CD4-positive, alpha-beta T cell (primary cell): ENCODE results near the gene ATP10A. TPM values are rescaled to one million over a fixed set of nuclear protein-coding genes. Genes with fewer than 3 reads are reported as not detected.

Source experiments
- ATAC-seq: fragments of 200-7000 bp; cut with Tn5 transposase; one replicate; pipeline ENCODE4 v1.10.0; 2022; ENCODE audit warnings: mild to moderate bottlenecking; ENCODE audit not compliant: poor library complexity
- CTCF ChIA-PET: fragments of 350-600 bp; sonication (Branson Sonifier 250); formaldehyde crosslinking; loops from one replicate; lab custom pipeline; 2021; ENCODE audit warnings: antibody characterized with exemption, inconsistent platforms; lab: Charles Lee
- POLR2A ChIA-PET: fragments of 350-600 bp; sonication (Branson Sonifier 250); formaldehyde crosslinking; loops from one replicate; lab custom pipeline; 2021; ENCODE audit warnings: antibody characterized with exemption, inconsistent platforms; lab: Charles Lee
- DNase-seq, 14 experiments: peaks; one replicate each; pipeline ENCODE4 v3.0.0-alpha.2; 2013 to 2020; ENCODE audit warnings: mixed read lengths in 2 of 14
- H3K27ac ChIP-seq, 2 donors: one replicate each; pipeline versions ENCODE4 v1.5.1 to v1.7.0; 2013; ENCODE audit warnings: low read length in 2 of 2, low read depth in 1 of 2, mild to moderate bottlenecking in 1 of 2
- H3K27me3 ChIP-seq, 2 experiments: 1 replicate in 1 of 2; 2 replicates in 1 of 2; pipeline versions ENCODE4 v1.6.1 to v1.7.0; 2013; ENCODE audit warnings: low read length in 2 of 2, control low read depth in 1 of 2, mild to moderate bottlenecking in 1 of 2, moderate library complexity in 1 of 2; ENCODE audit not compliant: insufficient read depth in 2 of 2, control insufficient read depth in 1 of 2
- H3K36me3 ChIP-seq: one replicate; pipeline ENCODE4 v1.6.1; 2013; ENCODE audit warnings: low read length, control low read depth; ENCODE audit not compliant: insufficient read depth
- H3K4me1 ChIP-seq: one replicate; pipeline ENCODE4 v1.6.1; 2013; ENCODE audit warnings: low read length, control low read depth; ENCODE audit not compliant: insufficient read depth
- H3K4me3 ChIP-seq: one replicate; pipeline ENCODE4 v1.5.1; 2013; ENCODE audit warnings: mild to moderate bottlenecking, low read length, moderate library complexity
- H3K9me3 ChIP-seq, 2 experiments: 1 replicate in 1 of 2; 2 replicates in 1 of 2; pipeline versions ENCODE4 v1.6.1 to v1.7.0; 2013; ENCODE audit warnings: low read length in 2 of 2, mild to moderate bottlenecking in 2 of 2, control low read depth in 1 of 2, moderate library complexity in 1 of 2; ENCODE audit not compliant: control insufficient read depth in 1 of 2, insufficient read depth in 1 of 2
- H3K27ac Mint-ChIP-seq: one replicate; pipeline ENCODE4 v1.8.0; 2020; ENCODE audit warnings: mixed read lengths
- H3K27me3 Mint-ChIP-seq: one replicate; pipeline ENCODE4 v1.8.0; 2021; ENCODE audit warnings: mixed read lengths
- H3K36me3 Mint-ChIP-seq: one replicate; pipeline ENCODE4 v1.8.0; 2021; ENCODE audit warnings: low read depth, mixed read lengths
- H3K4me1 Mint-ChIP-seq: one replicate; pipeline ENCODE4 v1.8.0; 2021; ENCODE audit warnings: low read depth, mixed read lengths
- H3K4me3 Mint-ChIP-seq: one replicate; pipeline ENCODE4 v1.8.0; 2020; ENCODE audit warnings: mild to moderate bottlenecking, mixed read lengths
- H3K9me3 Mint-ChIP-seq: one replicate; pipeline ENCODE4 v1.8.0; 2020; ENCODE audit warnings: mixed read lengths
- CTCF ChIP-seq: fragments of 200-600 bp; IDR thresholded peaks from one replicate; pipeline ENCODE4 v1.8.0; 2022; ENCODE audit warnings: antibody characterized with exemption, mild to moderate bottlenecking
- intact Hi-C, 2 experiments: fragments of 100-400 bp; cut with DNase I in 1 of 2; cut with micrococcal nuclease in 1 of 2; formaldehyde crosslinking; loops; one replicate each; pipeline versions ENCODE4 v1.15.1 to v1.9.0; 2023 to 2025; cut with DNase I, micrococcal nuclease
- total RNA-seq, 174 experiments: library from RNA in 2 of 174; stranded (reverse) in 2 of 174; gene quantifications; one replicate each; pipeline ENCODE4 v1.2.3 and lab custom pipeline; 2021 to 2026

Gene ATP10A
- total RNA-seq, 2 experiments from 2014 or later: 30.0 to 30.4 TPM

GRCh38 chr15:25829073-25829472 is 34.1 kb downstream of the ATP10A start:
- intact Hi-C loops: no loop called here
- H3K4me3 Mint-ChIP-seq: no peak overlapping the region
- no peaks in the 10 kb centered on the region for H3K27me3 Mint-ChIP-seq
- Histone ChIP-seq H3K27ac (no peak overlapping the region), H3K4me3 (no peak overlapping the region), H3K27me3 (no peaks in the 10 kb centered on the region), H3K4me1 (peaks cover 5% of the 10 kb centered on the region), H3K9me3 (peaks cover 0 to 7% of the 10 kb centered on the region in 2 experiments), H3K36me3 (peaks cover 9% of the 10 kb centered on the region)
- no peak overlapping the region for H3K27ac Mint-ChIP-seq
- H3K36me3 Mint-ChIP-seq: peaks cover 68% of the 10 kb centered on the region
- TF ChIP-seq CTCF: no peak
- ChIA-PET POLR2A (no interaction called here), CTCF (no interaction called here)
- peaks cover 42% of the 10 kb centered on the region for H3K4me1 Mint-ChIP-seq
- ATAC-seq (no peak), DNase-seq (no peak)
- peaks cover 3% of the 10 kb centered on the region for H3K9me3 Mint-ChIP-seq

- no peak for DNase-seq
- POLR2A ChIA-PET: no interaction called here
- no peak for ATAC-seq
Measured at GRCh38 chr15:25825207-25825606, 37.9 kb downstream of the ATP10A start.

GRCh38 chr15:25824618-25825017 is 38.5 kb downstream of the ATP10A start:
- Mint-ChIP-seq H3K4me1 (peaks cover 52% of the 10 kb centered on the region), H3K27ac (no peak overlapping the region), H3K27me3 (no peaks in the 10 kb centered on the region), H3K36me3 (peaks cover 54% of the 10 kb centered on the region), H3K4me3 (no peak overlapping the region), H3K9me3 (peaks cover 3% of the 10 kb centered on the region)
- H3K36me3 ChIP-seq: peaks cover 3% of the 10 kb centered on the region
- H3K4me3 ChIP-seq: no peak overlapping the region
- ATAC-seq: no peak
- POLR2A ChIA-PET: interaction anchor here (0.8 kb wide), 1 partner anchor 31 kb away, joined by 3 read pairs; no protein-coding TSS in a partner anchor
- TF ChIP-seq CTCF: no peak
- H3K27ac ChIP-seq: no peak overlapping the region
- no peaks in the 10 kb centered on the region for H3K27me3 ChIP-seq
- CTCF ChIA-PET: no interaction called here
- intact Hi-C loops: no loop called here
- H3K4me1 ChIP-seq: peaks cover 5% of the 10 kb centered on the region
- DNase-seq: no peak
- peaks cover 0 to 7% of the 10 kb centered on the region in 2 experiments for H3K9me3 ChIP-seq

More at GRCh38 chr15:25825207-25825606, 37.9 kb downstream of the ATP10A start:
- Mint-ChIP-seq H3K36me3 (peaks cover 57% of the 10 kb centered on the region), H3K9me3 (peaks cover 3% of the 10 kb centered on the region), H3K27ac (no peak overlapping the region), H3K27me3 (no peaks in the 10 kb centered on the region), H3K4me3 (no peak overlapping the region), H3K4me1 (peaks cover 49% of the 10 kb centered on the region)
- Histone ChIP-seq H3K27me3 (no peaks in the 10 kb centered on the region), H3K4me1 (peaks cover 5% of the 10 kb centered on the region), H3K27ac (no peak overlapping the region), H3K36me3 (peaks cover 8% of the 10 kb centered on the region), H3K4me3 (no peak overlapping the region), H3K9me3 (peaks cover 0 to 7% of the 10 kb centered on the region in 2 experiments)
- no peak for TF ChIP-seq CTCF
- intact Hi-C loops: no loop called here
- CTCF ChIA-PET: no interaction called here
